LNCaP clone FGC (cell line): Measurements from ENCODE around the gene CPNE1.

ENCODE experiments used
- DNase-seq: peaks from one replicate; pipeline ENCODE4 v3.0.0-alpha.2; 2011; ENCODE audit warnings: low read depth
- H3K4me3 ChIP-seq: 2 replicates; pipeline ENCODE4 v1.5.1; 2011; ENCODE audit warnings: mild to moderate bottlenecking, low read depth, low read length, control low read depth
- CTCF ChIP-seq: IDR thresholded peaks from 2 replicates; pipeline ENCODE4 v1.5.1; 2012; ENCODE audit warnings: mild to moderate bottlenecking; ENCODE audit not compliant: control insufficient read depth, insufficient read depth; ENCODE audit errors: extremely low read depth

CPNE1 gene

GRCh38 chr20:35619196-35620095 lies 45.3 kb downstream of the CPNE1 start:
- TF ChIP-seq CTCF = peak; percentile 35; the same call in 1 of the 2 replicates
- DNase-seq = no peak
- H3K4me3 ChIP-seq = peak overlapping the region; percentile 52

- peak overlapping the region; percentile 52 for H3K4me3 ChIP-seq
- TF ChIP-seq CTCF = no peak
- DNase-seq = no peak
These were observed 46.2 kb downstream of the CPNE1 start for GRCh38 chr20:35618263-35619131.

GRCh38 chr20:35617397-35618262 lies 47.1 kb downstream of the CPNE1 start:
- H3K4me3 ChIP-seq = no peak overlapping the region
- DNase-seq = no peak
- no peak for TF ChIP-seq CTCF

GRCh38 chr20:35616465-35617396 lies 48.0 kb downstream of the CPNE1 start:
- DNase-seq = peak; percentile 97
- TF ChIP-seq CTCF = no peak
- peak overlapping the region; percentile 17; the same call in 1 of the 2 replicates for H3K4me3 ChIP-seq

GRCh38 chr20:35615667-35616464 lies 48.8 kb downstream of the CPNE1 start, which contains the start of gene SPAG4:
SPAG4 (plus strand) TSS chr20:35615829; CDS start chr20:35616004, 175 bp downstream.
- no peak for TF ChIP-seq CTCF
- no peak for DNase-seq
- H3K4me3 ChIP-seq = peak within 1 kb of the TSS; percentile 51
